MG63 (cell line): Measurements from ENCODE around the gene RFPL3. TPM values are rescaled to one million over a fixed set of nuclear protein-coding genes. Genes with fewer than 3 reads are reported as not detected.
"Not testable (repeated sequence)": the region's sequence is repeated elsewhere in the genome, so short reads cannot be mapped to it uniquely, and the experiment has no call there.

Experiments
- DNase-seq: peaks from one replicate; pipeline ENCODE4 v3.0.0-alpha.2; 2020
- H3K27me3 ChIP-seq: fragments of 250-450 bp; sonication (Bioruptor Pico); 2 replicates; pipeline ENCODE4 v1.5.1; 2020; ENCODE audit warnings: mild to moderate bottlenecking, moderate library complexity
- H3K36me3 ChIP-seq: fragments of 250-450 bp; sonication (Bioruptor Pico); 2 replicates; pipeline ENCODE4 v1.5.1; 2020; ENCODE audit warnings: mild to moderate bottlenecking, moderate library complexity
- H3K4me3 ChIP-seq: fragments of 250-450 bp; sonication (Bioruptor Pico); 2 replicates; pipeline ENCODE4 v1.5.1; 2020; ENCODE audit warnings: mild to moderate bottlenecking, moderate library complexity
- H3K9me3 ChIP-seq: fragments of 250-450 bp; sonication (Bioruptor Pico); 2 replicates; pipeline ENCODE4 v1.5.1; 2020; ENCODE audit warnings: mild to moderate bottlenecking, moderate library complexity
- total RNA-seq: library from RNA; depleted of rRNA; stranded (reverse); fragments of >200 nt; shearing (Covaris generic); gene quantifications from 2 replicates; pipeline ENCODE4 v1.2.3, GENCODE V29; 2014; ENCODE audit warnings: low replicate concordance; rRNA removed

RFPL3 gene
- not detected in 2 replicates for total RNA-seq

DNA sequence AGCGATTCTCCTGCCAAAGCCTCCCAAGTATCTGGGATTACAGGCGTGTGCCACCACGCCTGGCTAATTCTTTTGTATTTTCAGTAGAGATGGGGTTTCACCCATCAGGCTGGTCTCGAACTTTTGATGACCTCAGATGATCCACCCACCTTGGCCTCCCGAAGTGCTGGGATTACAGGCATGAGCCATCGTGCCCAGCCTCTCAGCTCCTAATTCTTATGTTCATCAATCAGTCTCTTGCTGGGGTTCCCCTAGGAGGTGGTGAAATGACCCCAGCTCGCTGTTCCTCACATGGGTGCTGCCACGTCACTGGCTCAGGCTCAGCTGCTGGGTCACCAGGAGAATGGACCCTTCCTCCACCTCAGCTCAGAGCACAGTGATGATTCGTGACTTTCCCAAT, at the start of gene RFPL3:
TSS of gene RFPL3 (plus strand) at position 301 of the 400 bp plus-strand sequence. CDS start 205 bp downstream, outside the sequence.
- not testable (repeated sequence) for H3K36me3 ChIP-seq, DNase-seq, H3K27me3 ChIP-seq, H3K4me3 ChIP-seq, H3K9me3 ChIP-seq

DNA sequence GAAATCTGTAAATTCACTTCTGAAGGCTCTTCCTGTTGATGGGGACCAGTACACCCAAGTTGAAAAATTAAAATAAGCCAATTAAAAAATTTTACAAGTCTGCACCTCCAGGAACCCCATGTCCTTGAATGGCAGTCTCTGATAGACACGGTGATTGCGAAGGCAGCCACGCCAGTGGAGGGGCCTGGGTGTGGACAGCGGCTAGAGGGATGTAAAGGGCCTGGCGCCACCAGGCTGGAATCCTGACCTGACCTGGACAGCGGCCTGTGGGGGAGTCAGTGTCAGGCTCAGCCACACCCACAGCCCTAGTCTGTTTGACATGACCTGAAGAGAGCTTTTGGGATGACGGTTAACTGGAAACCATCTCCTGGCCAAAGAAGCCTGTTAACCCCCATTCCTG, 49.5 kb upstream of the RFPL3 start:
- DNase-seq, result no peak
- no peaks in the 10 kb centered on the region for H3K9me3 ChIP-seq
- H3K27me3 ChIP-seq, result no peaks in the 10 kb centered on the region; the same call in 1 of the 2 replicates
- no peak overlapping the region for H3K4me3 ChIP-seq
- no peaks in the 10 kb centered on the region for H3K36me3 ChIP-seq

DNA sequence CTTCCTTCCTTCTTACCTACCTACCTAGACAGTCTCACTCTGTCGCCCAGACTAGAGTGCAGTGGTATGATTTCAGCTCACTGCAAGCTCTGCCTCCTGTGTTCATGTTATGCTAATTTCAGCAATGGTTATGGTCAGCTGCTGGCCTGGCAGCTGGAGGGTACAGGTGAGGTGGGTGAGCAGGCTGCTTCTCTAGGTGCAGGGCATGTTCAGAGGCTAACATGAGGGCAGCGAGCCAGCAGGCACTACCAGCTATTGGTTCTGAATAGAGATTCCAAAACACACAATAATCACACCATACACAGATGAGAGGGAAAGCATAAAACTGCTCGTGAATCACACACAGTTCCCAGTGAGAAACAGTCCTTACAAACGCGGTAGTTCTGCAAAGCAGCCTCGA, 48.7 kb upstream of the RFPL3 start:
- Histone ChIP-seq H3K9me3 (no peaks in the 10 kb centered on the region), H3K4me3 (no peak overlapping the region), H3K27me3 (no peaks in the 10 kb centered on the region; the same call in 1 of the 2 replicates), H3K36me3 (no peaks in the 10 kb centered on the region)
- DNase-seq, result no peak

DNA sequence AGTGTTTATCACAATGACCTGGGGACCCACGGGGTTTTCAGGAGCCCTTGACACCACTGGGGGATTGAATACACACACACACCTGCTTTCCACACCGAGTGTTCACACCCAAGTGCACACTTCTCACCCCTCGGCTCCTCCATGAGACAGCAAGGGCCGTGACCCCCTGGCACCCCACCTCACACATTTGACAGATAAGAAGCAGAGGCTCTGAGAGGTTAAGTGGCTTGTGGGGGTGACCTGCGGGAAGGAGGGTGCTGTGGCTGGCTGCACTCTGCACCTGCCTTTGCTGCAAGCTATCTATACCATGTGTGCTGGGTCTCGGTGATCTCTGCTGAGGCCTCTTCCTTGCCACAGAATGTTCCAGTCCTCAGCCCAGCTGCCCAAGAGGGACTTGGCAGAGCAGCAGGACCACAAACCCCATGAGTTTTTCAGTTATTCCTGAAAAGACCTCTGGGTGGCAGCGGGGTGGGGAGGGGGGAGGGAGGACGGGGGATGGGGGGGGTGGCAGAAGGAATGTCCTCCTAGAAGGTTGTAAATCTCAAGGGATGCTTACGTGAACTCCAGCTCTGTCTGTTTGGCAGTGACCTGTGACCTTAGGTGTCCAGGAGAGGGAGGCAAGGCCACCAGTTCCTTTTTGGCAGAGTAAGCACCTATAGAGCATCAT, 47.9 kb upstream of the RFPL3 start:
- Histone ChIP-seq H3K4me3 (no peak overlapping the region), H3K9me3 (no peaks in the 10 kb centered on the region), H3K27me3 (no peaks in the 10 kb centered on the region; the same call in 1 of the 2 replicates), H3K36me3 (no peaks in the 10 kb centered on the region)
- DNase-seq, result no peak

DNA sequence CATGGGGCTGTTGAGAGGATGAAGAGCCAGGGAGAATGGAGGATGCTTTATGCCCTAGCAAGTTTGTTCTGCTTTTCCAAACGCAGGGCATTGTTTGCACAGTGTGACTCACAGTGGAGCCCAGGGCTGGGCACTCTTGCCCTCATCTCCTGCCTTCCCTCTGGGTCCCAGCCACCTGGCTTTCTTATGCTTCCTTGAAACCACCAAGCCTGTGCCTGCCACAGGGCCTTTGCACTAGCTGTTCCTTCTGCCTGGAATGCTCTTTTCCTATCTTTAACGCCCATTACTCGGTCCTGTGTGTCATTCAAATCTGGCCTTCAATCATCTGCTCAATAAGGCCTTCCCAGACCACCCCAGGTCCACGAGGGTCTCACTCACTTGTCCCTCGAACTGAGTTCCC, 46.9 kb upstream of the RFPL3 start:
- DNase-seq, result no peak
- Histone ChIP-seq H3K4me3 (no peak overlapping the region), H3K9me3 (no peaks in the 10 kb centered on the region), H3K27me3 (no peaks in the 10 kb centered on the region; the same call in 1 of the 2 replicates), H3K36me3 (no peaks in the 10 kb centered on the region)

DNA sequence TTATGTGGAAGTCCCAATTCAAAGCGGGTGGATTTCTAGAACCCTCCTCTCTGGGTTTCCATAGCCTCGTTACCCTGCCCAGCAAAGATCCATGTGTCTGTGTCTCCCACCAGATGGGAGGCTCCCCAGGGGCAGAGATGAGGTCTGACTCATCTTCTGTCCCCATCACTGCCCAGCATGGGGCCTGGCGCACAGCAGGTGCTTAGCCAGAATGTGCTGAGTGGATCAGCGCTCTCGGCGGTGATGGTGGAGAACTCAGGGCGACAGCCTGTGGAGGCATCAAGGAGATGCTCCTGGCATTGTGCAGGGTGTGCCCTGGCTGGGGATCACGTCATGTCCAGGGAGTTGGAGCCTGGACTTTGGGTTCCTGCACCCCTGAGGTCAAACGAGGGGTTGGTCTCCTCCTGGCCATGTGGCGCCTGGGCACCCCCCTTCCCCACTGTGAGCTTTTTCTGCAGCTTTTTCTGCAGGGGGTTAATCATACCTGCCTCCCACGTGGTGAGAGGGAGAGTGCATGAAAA, 46.1 kb upstream of the RFPL3 start:
- no peaks in the 10 kb centered on the region for H3K36me3 ChIP-seq
- no peak overlapping the region for H3K4me3 ChIP-seq
- no peaks in the 10 kb centered on the region for H3K9me3 ChIP-seq
- no peak for DNase-seq
- no peaks in the 10 kb centered on the region; the same call in 1 of the 2 replicates for H3K27me3 ChIP-seq

DNA sequence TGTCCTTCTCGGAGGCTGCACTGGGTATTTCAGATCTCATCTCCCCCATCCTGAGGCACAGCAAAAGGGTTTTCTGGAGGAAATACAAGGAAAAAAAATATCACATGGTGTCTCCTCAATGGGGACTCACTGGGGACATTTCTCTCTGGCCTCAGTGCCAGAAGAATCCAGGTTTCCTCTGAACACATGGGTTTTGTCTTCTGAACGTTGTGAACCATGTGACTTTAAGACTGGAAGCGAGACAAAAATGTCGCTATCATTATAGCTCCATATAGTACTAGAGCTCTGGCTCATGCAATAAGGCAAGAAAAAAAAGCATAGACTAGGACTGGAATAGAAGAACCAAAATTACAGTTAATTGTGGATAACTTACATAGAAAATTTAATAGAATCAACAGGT, 44.9 kb upstream of the RFPL3 start:
- no peaks in the 10 kb centered on the region for H3K36me3 ChIP-seq
- no peak for DNase-seq
- no peak overlapping the region for H3K4me3 ChIP-seq
- no peaks in the 10 kb centered on the region for H3K9me3 ChIP-seq
- H3K27me3 ChIP-seq, result no peaks in the 10 kb centered on the region; the same call in 1 of the 2 replicates

DNA sequence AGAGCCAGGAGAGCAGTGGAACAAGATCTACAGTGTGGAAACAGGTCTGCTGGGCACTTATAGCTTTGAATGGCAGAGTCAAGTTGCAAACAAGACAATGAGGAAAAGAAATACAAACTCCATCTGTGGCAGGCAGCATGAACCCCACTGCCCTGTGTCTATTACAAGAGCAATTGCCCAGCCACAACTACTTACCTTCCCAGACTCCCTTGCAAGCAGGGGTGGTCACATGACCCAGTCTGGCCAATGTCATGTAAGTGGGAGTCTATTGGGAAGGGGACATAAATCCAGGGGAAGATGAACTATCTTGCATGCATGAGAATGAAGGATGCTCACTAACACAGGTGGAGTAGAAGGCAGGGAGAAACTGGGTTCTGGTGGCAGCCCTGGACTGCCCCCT, 44.1 kb upstream of the RFPL3 start:
- no peaks in the 10 kb centered on the region; the same call in 1 of the 2 replicates for H3K27me3 ChIP-seq
- H3K36me3 ChIP-seq, result no peaks in the 10 kb centered on the region
- no peak for DNase-seq
- H3K4me3 ChIP-seq, result no peak overlapping the region
- H3K9me3 ChIP-seq, result no peaks in the 10 kb centered on the region

DNA sequence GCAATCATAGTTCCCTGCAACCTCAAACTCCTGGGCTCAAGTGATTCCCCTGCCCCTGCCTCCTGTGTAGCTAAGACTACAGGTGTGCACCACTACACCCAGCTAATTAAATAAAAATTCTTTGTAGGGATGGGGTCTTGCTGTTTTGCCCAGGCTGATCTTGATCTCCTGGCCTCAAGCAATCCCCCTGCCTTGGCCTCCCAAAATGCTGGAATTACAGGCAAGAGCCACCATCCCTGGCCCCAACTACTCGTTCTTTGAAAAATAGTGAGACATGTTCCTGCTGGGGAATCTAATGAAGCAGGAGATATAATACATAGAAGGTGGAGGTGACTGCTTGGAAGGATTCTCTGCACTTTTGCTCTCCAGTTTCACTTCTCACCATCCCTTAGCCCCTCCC, 40.1 kb upstream of the RFPL3 start:
- H3K9me3 ChIP-seq, result no peaks in the 10 kb centered on the region
- no peak for DNase-seq
- no peaks in the 10 kb centered on the region; the same call in 1 of the 2 replicates for H3K27me3 ChIP-seq
- no peak overlapping the region for H3K4me3 ChIP-seq
- H3K36me3 ChIP-seq, result no peaks in the 10 kb centered on the region

DNA sequence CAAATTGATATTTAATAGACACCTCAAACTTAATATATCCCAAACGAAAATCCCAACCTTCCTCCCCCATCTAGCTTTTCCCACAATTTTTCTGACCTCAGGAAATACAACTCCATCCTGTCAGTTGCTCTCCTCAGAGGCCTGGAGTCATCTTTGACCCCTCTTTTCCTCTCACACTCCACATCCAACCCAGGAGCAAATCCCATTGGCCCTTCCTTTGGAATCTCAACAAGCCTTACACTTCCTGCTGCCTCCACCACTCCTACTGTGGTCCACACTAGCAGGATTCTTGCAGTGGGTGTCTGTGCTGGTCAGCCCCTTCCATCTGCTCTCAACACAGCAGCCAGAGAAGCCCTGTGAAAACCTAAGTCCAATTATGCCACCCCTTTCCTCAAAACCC, 39.3 kb upstream of the RFPL3 start:
- H3K36me3 ChIP-seq, result no peaks in the 10 kb centered on the region
- no peaks in the 10 kb centered on the region; the same call in 1 of the 2 replicates for H3K27me3 ChIP-seq
- no peaks in the 10 kb centered on the region for H3K9me3 ChIP-seq
- H3K4me3 ChIP-seq, result no peak overlapping the region
- DNase-seq, result no peak

DNA sequence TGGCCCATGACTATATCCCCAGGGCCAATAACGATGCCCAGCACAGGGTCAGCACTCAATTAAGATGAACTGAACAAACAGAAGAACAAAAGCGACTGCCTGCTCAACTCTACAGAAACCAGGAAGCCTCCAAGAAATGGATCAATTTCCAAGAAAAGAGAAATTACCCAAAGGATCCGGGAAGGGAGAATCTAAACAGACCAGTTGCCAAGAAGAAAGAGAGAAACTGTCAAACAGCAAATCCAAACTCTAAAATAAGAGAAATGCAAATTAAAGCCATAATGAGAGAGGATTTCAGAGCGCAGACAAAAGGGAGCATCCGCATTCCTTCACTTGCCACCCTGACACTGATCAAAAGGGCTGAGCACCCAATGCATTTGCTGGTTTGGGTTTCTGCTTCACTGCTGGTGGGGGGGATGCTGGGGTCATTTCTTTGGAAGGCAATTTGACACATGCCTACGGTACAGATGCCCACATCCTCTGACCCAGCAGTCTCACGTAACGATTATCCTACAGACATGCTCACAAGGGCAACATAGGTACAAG, 37.7 kb upstream of the RFPL3 start:
- no peak for DNase-seq
- Histone ChIP-seq H3K27me3 (no peaks in the 10 kb centered on the region; the same call in 1 of the 2 replicates), H3K9me3 (no peaks in the 10 kb centered on the region), H3K4me3 (no peak overlapping the region), H3K36me3 (no peaks in the 10 kb centered on the region)

DNA sequence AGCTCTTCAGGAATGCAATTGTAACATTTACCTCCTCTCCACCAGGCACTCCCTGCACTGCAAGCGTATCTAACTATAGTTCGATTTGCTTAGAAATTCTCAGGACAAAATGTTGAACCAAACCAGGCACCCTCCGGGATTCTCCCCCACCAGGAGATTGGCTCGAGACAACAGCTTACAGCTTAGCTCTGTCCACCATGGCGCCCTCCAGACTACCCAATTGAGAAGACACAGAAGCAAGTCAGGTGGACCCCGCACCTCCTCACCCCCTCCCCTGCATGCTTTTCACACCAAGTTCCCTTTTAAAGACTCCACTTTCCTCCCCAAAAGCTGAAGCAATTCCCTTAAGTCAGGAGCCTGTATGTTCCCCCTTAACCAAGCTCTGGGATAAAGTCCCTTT, 34.7 kb upstream of the RFPL3 start:
- H3K27me3 ChIP-seq, result no peaks in the 10 kb centered on the region; the same call in 1 of the 2 replicates
- no peaks in the 10 kb centered on the region for H3K9me3 ChIP-seq
- DNase-seq, result no peak
- no peaks in the 10 kb centered on the region for H3K36me3 ChIP-seq
- H3K4me3 ChIP-seq, result no peak overlapping the region

DNA sequence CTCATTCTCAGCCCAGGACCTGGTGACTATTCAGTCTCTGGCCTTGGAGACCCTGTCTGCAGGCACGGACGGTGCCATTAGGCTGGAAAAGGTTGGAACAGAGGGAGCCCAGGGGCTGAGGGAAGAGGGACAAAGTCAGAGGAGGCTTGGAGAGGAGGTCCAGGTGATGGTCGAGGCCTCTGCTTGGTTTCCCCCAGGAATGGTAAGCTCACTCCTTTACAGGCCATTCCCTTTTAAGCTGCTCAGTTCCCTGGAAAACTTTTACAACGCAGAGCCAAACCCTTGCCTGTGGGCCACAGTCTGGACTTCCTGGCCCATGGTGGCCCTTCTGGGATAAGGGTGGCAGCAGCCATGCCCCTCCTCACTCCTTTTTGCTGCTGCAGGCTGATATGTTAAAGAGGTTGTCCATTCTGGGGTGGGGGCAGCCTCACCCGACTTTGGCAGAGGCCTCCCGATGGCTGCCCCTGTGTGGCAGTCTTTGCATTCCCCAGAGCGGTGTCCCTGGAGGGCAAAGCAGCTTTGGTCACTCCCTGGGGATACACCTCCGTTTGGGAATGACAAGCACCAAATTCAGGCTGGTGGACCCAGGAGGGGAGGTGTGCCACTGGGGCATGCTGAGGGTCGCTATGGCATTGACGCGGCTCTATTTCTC, 34.0 kb upstream of the RFPL3 start:
- H3K9me3 ChIP-seq, result no peaks in the 10 kb centered on the region
- DNase-seq, result no peak

DNA sequence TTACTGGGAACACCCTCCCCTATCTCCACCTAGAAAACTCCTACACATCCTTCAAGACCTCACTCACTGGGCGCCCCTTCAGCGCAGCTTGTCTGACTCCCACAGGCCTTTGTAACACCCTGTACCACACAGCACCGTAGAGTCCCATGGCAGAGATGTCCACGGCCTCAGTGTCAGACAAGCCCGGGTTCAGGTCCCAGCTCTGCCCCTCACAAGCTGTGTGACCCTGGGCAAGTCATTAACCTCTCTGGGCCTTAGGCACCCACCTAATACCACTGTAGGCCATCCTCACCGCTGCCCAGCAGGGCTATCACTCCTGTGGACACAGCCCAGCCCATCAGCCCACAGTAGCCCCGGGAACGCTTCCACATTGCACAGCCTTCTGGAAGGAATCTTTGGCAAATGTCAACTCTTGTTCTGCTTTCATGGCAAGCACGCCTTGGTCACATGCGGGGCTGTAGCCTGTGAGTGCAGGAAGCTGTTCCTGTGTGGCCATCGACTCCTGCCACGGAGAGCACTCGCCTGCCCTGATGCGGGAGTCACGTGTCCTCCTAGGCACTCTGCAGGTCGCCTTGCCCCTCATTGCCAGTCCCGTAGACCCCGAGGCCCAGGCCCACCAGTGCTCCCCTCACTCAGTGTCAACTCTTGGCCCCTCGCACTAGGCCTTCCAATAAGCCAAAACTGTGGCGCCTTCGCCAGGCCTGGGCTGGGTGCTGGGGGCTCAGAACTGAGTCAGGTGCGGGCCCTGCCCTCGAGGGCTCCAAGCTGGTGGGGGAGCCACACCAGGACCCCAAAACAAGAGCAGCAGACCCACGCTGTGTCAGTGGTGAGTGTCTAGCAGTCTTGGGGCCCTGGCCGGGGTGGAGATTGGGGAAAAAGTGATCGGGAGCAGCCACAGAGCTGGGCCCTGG, 32.9 kb upstream of the RFPL3 start:
- no peak for DNase-seq
- Histone ChIP-seq H3K27me3 (no peaks in the 10 kb centered on the region), H3K9me3 (no peaks in the 10 kb centered on the region), H3K4me3 (no peak overlapping the region), H3K36me3 (no peaks in the 10 kb centered on the region)

More for the DNA sequence above, 34.0 kb upstream of the RFPL3 start:
- Histone ChIP-seq H3K27me3 (no peaks in the 10 kb centered on the region; the same call in 1 of the 2 replicates), H3K36me3 (no peaks in the 10 kb centered on the region), H3K4me3 (no peak overlapping the region)

DNA sequence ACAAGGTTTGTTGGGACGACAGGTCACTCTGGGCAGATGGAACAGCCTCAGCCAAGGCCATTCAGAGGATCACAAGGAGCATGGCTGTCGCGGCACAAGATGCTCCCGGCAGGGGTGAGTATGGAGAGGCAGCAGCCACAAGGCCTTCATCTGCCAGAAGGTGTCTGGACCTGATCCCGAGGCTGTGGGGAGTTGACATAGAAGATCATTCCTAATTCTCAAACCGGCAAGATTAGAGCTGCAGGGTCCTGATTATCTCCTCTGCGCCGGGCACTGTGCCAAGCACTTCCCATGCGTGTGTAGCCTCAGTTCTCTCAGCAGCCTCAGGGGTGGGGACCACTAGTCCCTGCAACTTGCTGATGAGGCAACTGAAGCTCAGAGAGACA, 32.3 kb upstream of the RFPL3 start:
- no peak for DNase-seq
- Histone ChIP-seq H3K36me3 (no peaks in the 10 kb centered on the region), H3K27me3 (no peaks in the 10 kb centered on the region), H3K4me3 (no peak overlapping the region), H3K9me3 (no peaks in the 10 kb centered on the region)

DNA sequence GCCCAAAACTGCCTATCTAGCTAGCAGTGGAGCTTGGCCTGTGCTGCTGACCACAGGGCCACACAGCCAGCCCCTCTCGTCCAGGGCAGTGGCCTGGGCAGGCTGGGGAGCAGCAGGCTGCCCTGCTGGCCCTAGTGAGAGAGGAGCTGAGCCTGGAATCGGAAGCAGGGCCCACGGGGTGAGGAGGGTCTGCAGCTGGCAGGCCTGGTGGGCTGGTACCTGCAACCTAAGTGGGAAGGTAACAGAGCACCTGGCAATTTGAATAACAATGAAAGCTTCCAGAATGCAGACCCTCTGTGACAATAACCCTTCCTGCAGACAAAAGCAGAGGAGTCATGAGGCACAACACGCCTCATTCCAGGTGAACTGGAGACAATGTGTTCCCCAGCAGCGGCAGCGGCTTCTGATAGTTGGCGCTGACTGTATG, 31.8 kb upstream of the RFPL3 start:
- no peaks in the 10 kb centered on the region for H3K9me3 ChIP-seq
- no peak overlapping the region for H3K4me3 ChIP-seq
- no peaks in the 10 kb centered on the region for H3K27me3 ChIP-seq
- no peaks in the 10 kb centered on the region for H3K36me3 ChIP-seq
- DNase-seq, result no peak
